Measurements from ENCODE around the gene MFAP5.

MFAP5 gene

DNA sequence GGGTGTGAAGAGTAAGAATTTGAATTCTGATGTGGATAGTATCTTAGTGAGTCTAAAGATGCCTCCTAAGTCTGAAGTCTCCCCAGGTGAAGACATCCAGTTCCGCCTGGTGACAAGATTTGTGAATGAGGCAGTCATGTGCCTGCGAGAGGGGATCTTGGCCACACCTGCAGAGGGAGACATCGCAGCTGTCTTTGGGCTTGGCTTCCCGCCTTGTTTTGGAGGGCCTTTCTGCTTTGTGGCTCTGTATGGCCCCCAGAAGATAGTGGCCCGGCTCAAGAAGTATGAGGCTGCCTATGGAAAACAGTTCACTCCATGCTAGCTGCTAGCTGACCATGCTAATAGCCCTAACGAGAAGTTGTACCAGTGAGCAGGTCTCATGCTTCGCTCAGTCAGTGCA lies 25.4 kb downstream of the MFAP5 start:
- TF ChIP-seq, protein P1, sequence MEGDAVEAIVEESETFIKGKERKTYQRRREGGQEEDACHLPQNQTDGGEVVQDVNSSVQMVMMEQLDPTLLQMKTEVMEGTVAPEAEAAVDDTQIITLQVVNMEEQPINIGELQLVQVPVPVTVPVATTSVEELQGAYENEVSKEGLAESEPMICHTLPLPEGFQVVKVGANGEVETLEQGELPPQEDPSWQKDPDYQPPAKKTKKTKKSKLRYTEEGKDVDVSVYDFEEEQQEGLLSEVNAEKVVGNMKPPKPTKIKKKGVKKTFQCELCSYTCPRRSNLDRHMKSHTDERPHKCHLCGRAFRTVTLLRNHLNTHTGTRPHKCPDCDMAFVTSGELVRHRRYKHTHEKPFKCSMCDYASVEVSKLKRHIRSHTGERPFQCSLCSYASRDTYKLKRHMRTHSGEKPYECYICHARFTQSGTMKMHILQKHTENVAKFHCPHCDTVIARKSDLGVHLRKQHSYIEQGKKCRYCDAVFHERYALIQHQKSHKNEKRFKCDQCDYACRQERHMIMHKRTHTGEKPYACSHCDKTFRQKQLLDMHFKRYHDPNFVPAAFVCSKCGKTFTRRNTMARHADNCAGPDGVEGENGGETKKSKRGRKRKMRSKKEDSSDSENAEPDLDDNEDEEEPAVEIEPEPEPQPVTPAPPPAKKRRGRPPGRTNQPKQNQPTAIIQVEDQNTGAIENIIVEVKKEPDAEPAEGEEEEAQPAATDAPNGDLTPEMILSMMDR (IDR thresholded peaks at IDR 0.05): no peak

DNA sequence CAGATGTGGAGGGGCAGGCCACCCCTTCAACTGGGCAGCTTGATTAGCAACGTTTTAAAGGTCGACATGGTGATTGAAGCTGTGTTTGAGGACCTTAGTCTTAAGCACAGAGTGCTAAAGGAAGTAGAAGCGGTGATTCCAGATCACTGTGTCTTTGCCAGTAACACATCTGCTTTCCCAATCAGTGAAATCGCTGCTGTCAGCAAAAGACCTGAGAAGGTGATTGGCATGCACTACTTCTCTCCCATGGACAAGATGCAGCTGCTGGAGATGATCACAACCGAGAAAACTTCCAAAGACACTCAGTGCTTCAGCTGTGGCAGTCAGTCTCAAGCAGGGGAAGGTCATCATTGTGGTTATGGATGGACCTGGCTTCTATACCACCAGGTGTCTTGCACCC lies 26.0 kb downstream of the MFAP5 start:
- TF ChIP-seq, protein P1 (IDR thresholded peaks at IDR 0.05): no peak

DNA sequence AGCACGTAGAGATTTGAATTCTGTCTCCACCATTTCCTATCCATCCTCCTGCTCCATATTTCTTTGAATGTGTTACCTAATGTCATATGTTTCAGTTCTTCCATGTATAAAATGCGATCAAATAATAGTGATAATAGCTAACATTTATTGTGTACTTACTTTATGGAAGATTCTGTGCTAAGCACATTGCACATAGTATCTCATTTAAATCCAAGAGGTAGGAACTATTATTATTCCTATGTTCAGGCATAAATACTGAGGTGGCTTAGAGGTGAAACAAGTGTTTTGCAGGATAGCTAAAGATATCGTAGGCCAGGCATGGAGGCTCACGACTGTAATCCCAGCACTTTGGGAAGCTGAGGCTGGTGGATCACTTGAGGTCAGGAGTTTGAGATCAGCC lies 32.5 kb downstream of the MFAP5 start:
- TF ChIP-seq, protein P1 (IDR thresholded peaks at IDR 0.05): no peak

DNA sequence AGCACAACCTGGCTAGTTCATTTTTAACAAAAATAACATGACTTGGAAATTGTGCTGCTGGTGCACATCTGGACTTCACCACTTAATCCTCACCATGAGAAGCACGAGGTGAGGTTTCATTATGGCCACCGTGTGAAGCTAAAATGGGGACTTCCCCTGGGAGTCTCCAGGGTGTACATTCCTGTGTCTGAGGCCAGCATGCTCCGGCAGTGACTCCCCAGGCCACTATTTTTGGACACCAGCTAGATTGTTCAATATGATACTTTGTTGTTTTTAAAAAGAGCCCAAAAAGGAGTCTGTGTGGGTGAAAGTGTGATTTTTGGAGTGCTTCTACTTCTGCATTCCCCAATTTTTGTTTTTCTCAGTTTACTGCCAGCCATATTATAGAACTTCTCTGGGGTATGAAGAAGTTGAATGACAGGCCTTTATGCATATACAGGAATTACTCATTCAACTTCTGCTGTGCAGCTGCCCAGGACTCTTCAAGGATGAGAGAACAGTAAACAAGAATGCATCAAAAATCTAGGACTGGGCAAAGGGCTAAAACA lies 33.1 kb downstream of the MFAP5 start:
- TF ChIP-seq, protein P1 (IDR thresholded peaks at IDR 0.05): no peak

DNA sequence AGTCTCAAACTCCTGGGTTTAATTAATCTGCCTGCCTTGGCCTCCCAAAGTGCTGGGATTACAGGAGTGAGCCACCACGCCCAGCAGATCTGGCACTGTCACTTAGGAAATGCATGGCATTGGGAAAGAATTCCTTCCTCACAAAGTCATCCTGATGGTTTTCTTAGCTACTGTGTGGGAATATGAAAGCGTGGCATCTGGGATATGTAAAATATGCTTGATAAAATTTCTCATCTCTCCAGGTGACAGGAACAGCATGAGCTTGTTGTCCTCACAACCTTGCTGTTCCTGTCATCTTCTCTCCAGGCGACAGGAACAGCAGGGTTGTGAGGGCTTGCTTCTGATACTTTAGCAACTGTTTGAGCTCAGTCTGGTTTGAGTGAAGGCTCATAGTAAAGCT lies 33.9 kb downstream of the MFAP5 start:
- TF ChIP-seq, protein P1 (IDR thresholded peaks at IDR 0.05): no peak

DNA sequence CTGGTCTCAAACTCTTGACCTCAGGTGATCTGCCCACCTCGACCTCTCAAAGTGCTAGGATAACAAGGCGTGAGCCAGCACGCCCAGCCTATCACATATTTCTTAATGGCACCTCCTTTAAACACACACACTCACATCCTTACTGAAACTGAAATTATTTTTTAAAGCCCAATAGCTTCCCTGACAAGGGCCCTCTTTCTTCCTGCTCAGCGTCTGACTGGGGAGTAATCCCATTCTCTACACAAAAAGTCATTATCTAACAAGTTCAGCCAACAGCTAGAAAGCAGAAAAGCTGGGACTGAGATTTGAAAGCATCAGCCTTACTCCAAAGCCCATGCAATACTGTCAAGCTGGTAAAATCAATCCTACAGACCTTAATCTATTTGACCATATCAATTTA lies 40.0 kb downstream of the MFAP5 start:
- TF ChIP-seq, protein P1 (IDR thresholded peaks at IDR 0.05): no peak

DNA sequence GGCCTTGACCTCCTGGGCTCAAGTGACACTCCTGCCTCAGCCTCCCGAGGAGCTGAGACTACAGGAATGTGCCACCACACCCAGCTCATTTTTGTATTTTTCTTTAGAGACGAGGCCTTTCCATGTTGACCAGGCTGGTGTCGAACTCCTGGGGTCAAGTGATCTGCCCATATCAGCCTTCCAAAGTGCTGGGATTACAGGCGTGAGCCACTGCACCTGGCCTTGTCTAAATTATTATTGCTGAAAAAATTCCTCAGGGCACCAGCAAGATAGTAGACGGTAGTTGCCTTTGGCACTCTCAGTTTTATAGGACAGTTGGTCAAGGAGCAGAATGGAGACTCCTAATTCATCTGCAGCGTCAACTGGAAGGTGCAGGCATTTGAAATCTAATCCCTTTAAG lies 47.4 kb downstream of the MFAP5 start:
- TF ChIP-seq, protein P1 (IDR thresholded peaks at IDR 0.05): no peak

DNA sequence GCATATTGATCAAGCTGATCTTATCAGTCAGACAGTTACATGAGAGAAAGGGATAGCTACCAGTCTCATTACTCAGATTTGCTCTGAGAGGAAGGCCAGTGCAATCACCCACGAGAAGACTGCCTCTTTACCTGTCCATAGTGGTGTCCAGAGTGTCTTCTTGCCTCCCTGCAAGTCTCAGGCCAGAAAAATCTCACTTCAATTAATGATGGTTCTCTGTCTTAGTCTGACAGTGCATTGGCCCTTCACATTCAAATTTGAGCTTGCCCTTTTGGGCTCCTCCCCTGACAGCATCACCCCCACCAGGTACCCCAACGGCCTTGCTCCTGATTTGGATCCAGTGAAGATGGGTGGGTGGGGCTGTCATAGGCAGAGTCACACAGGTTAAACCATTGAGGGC lies 50.0 kb downstream of the MFAP5 start, which contains the start of gene AICDA:
Gene AICDA, minus strand, starts transcription at position 231 of the 400 bp plus-strand sequence. Its CDS starts 92 bp downstream, at position 139.
- TF ChIP-seq, protein P1 (IDR thresholded peaks at IDR 0.05): no peak

Measured in LNCAP (cell line).